ENCODE data around the gene ZNF33A.
"Not testable (repeated sequence)": the region's sequence is repeated elsewhere in the genome, so short reads cannot be mapped to it uniquely, and the experiment has no call there.

Gene ZNF33A

GRCh38 chr10:38038932-38039245 is 28.4 kb downstream of the ZNF33A start:
- DNase-seq (ENCODE audit: low read depth) = no peak
- H3K4me3 ChIP-seq (ENCODE audit: low read depth, low read length) = no peak overlapping the region

GRCh38 chr10:38043516-38043915 is 33.0 kb downstream of the ZNF33A start:
- no peak overlapping the region for H3K4me3 ChIP-seq (ENCODE audit: low read depth, low read length)
- no peak for DNase-seq (ENCODE audit: low read depth)

GRCh38 chr10:38045129-38045528 is 34.7 kb downstream of the ZNF33A start:
- no peak for DNase-seq (ENCODE audit: low read depth)
- H3K4me3 ChIP-seq (ENCODE audit: low read depth, low read length) = no peak overlapping the region

- DNase-seq (ENCODE audit: low read depth) = peak; percentile 7
These were observed 37.2 kb downstream of the ZNF33A start for GRCh38 chr10:38047666-38048065.

GRCh38 chr10:38050212-38050611 is 39.7 kb downstream of the ZNF33A start:
- no peak for DNase-seq (ENCODE audit: low read depth)
- no peak overlapping the region for H3K4me3 ChIP-seq (ENCODE audit: low read depth, low read length)

More at GRCh38 chr10:38047666-38048065, 37.2 kb downstream of the ZNF33A start:
- no peak overlapping the region for H3K4me3 ChIP-seq (ENCODE audit: low read depth, low read length)

- peak; percentile 52 for DNase-seq (ENCODE audit: low read depth)
- H3K4me3 ChIP-seq (ENCODE audit: low read depth, low read length) = no peak overlapping the region
These were observed 43.9 kb downstream of the ZNF33A start for GRCh38 chr10:38054361-38054797.

GRCh38 chr10:38055274-38055894 is 44.9 kb downstream of the ZNF33A start:
- H3K4me3 ChIP-seq (ENCODE audit: low read depth, low read length); DNase-seq (ENCODE audit: low read depth): not testable (repeated sequence)

- peak; percentile 52 for DNase-seq (ENCODE audit: low read depth)
These were observed 59.2 kb downstream of the ZNF33A start for GRCh38 chr10:38069663-38070062.

GRCh38 chr10:38070501-38070900 is 60.0 kb downstream of the ZNF33A start:
- no peak overlapping the region for H3K4me3 ChIP-seq (ENCODE audit: low read depth, low read length)
- no peak for DNase-seq (ENCODE audit: low read depth)

More at GRCh38 chr10:38069663-38070062, 59.2 kb downstream of the ZNF33A start:
- H3K4me3 ChIP-seq (ENCODE audit: low read depth, low read length) = not testable (repeated sequence)

- H3K4me3 ChIP-seq (ENCODE audit: low read depth, low read length) = no peak overlapping the region
- no peak for DNase-seq (ENCODE audit: low read depth)
These were observed 62.1 kb downstream of the ZNF33A start for GRCh38 chr10:38072552-38072951.

GRCh38 chr10:38076687-38077086 is 66.2 kb downstream of the ZNF33A start:
- no peak for DNase-seq (ENCODE audit: low read depth)
- no peak overlapping the region for H3K4me3 ChIP-seq (ENCODE audit: low read depth, low read length)

GRCh38 chr10:38093318-38093717 is 82.8 kb downstream of the ZNF33A start:
- DNase-seq (ENCODE audit: low read depth); H3K4me3 ChIP-seq (ENCODE audit: low read depth, low read length): not testable (repeated sequence)

GRCh38 chr10:38093816-38094157 is 83.3 kb downstream of the ZNF33A start:
- H3K4me3 ChIP-seq (ENCODE audit: low read depth, low read length) = peak overlapping the region; percentile 86
- DNase-seq (ENCODE audit: low read depth) = no peak

- H3K4me3 ChIP-seq (ENCODE audit: low read depth, low read length) = peak within 1 kb of the TSS; percentile 86
- peak; percentile 88 for DNase-seq (ENCODE audit: low read depth)
These were observed 83.9 kb downstream of the ZNF33A start, which contains the start of gene ZNF37A for GRCh38 chr10:38094158-38094926. ZNF37A (plus strand) TSS chr10:38094337; CDS start chr10:38096618, 2,281 bp downstream.

- peak overlapping the region; percentile 86 for H3K4me3 ChIP-seq (ENCODE audit: low read depth, low read length)
- no peak for DNase-seq (ENCODE audit: low read depth)
These were observed 84.6 kb downstream of the ZNF33A start for GRCh38 chr10:38094927-38095574.

GRCh38 chr10:38102880-38103279 is 92.4 kb downstream of the ZNF33A start:
- H3K4me3 ChIP-seq (ENCODE audit: low read depth, low read length) = no peak overlapping the region
- DNase-seq (ENCODE audit: low read depth) = no peak

GRCh38 chr10:38103756-38104155 is 93.3 kb downstream of the ZNF33A start:
- no peak for DNase-seq (ENCODE audit: low read depth)
- no peak overlapping the region for H3K4me3 ChIP-seq (ENCODE audit: low read depth, low read length)

- DNase-seq (ENCODE audit: low read depth) = no peak
- H3K4me3 ChIP-seq (ENCODE audit: low read depth, low read length) = no peak overlapping the region
These were observed 101.7 kb downstream of the ZNF33A start for GRCh38 chr10:38112159-38112558.

Data from skeletal muscle cell (primary cell).